K562 (cell line): ENCODE data around the gene PDE6B. TPM values are rescaled to one million over a fixed set of nuclear protein-coding genes. Genes with fewer than 3 reads are reported as not detected.

Experiments used
- CHAMP1 ChIP-seq: fragments of 450-650 bp; IDR thresholded peaks from 2 replicates; pipeline ENCODE4 v1.6.1; 2016; ENCODE audit warnings: mild to moderate bottlenecking
- ELK1 ChIP-seq: sonication (generic); formaldehyde crosslinking; IDR thresholded peaks from 2 replicates; pipeline ENCODE4 v1.8.1; 2022; ENCODE audit warnings: missing genetic modification reagents
- GTF2E2 ChIP-seq: fragments of 200-800 bp; sonication (Bioruptor generic); IDR thresholded peaks from 2 replicates; pipeline ENCODE4 v1.6.1; 2016; ENCODE audit warnings: missing genetic modification characterization, missing compliant biosample characterization
- HINFP ChIP-seq: fragments of 450-650 bp; conservative IDR thresholded peaks from 2 replicates; pipeline ENCODE4 v1.6.1; 2016; ENCODE audit warnings: missing genetic modification characterization, low read depth, mild to moderate bottlenecking, control low read depth, missing compliant biosample characterization
- MGA ChIP-seq: fragments of 450-650 bp; IDR thresholded peaks from 2 replicates; pipeline ENCODE4 v1.6.1; 2016; ENCODE audit warnings: mild to moderate bottlenecking, moderate library complexity
- MXI1 ChIP-seq: IDR thresholded peaks from 2 replicates; pipeline ENCODE4 v1.6.1; 2011; ENCODE audit warnings: low read depth, mild to moderate bottlenecking, improper control_type of control experiment, low read length
- polyA plus RNA-seq, 8 experiments: library from polyadenylated mRNA; depleted of rRNA in 4 of 8; stranded (reverse) in 5 of 8; unstranded in 3 of 8; fragments of >200 nt; fragmentation: Nextera tagmentation in 2 of 8; fragmentation: Illumina TruSeq in 1 of 8; extraction: Ambion mirVana in 2 of 8; extraction: Trizol in 1 of 8; gene quantifications; 2 replicates each; pipeline versions ENCODE4 v1.2.1 to v1.2.3, GENCODE V29; 2011 to 2014; ENCODE audit warnings: inconsistent platforms in 1 of 8, missing spikeins in 1 of 8
- total RNA-seq, 7 experiments: library from RNA; depleted of rRNA in 6 of 7; stranded (reverse); fragments of >200 nt in 6 of 7; fragmentation: Illumina TruSeq in 2 of 7; extraction: Trizol in 2 of 7; gene quantifications; 2 replicates each; pipeline versions ENCODE4 v1.2.1 to v1.2.3, GENCODE V29; 2011 to 2021; ENCODE audit warnings: low replicate concordance in 1 of 7

The PDE6B gene
- total and polyA plus RNA-seq, 9 of the 15 experiments (the other 6 are each of a cell fraction or from before 2014, with no cell fraction given) = 0.04 TPM; not detected in 8

- TF ChIP-seq HINFP (tag) (no peak), CHAMP1 (no peak), MGA (peak; percentile 54; the same call in 1 of the 2 replicates), MXI1 (peak; percentile 67; the same call in 1 of the 2 replicates), ELK1 (CRISPR knock-in tag) (no peak), GTF2E2 (tag) (no peak)
Observed at GRCh38 chr4:680928-681645, 55.7 kb downstream of the PDE6B start (continued).
